Measurements from ENCODE around the gene SLC36A2. TPM values are rescaled to one million over a fixed set of nuclear protein-coding genes. Genes with fewer than 3 reads are reported as not detected.

SLC36A2 gene
- total and polyA plus RNA-seq, 2 donors (not counting 1 experiment from before 2014, with no cell fraction given): not detected

DNA sequence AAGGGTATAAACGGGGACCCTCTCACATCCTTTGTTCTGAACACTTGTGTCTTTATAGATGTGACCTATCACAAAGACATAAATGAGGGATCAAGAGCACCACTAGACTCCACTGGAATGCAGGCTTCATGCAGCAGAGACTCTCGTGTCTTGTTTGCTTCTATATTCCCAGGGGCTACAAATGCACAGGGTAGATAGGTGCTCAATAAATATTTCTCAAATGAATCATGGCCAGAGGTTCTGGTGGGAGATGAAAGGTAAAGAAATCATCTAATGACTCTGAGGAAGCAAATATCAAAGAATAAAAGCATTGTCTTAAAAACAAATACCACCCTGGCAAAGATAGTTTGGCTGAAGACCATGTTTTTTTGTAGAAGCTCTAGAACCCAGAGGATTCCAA, 50.4 kb downstream of the SLC36A2 start:
- H3K9me3 ChIP-seq (ENCODE audit: control extremely low read depth in 1 of 3, control insufficient read depth in 2 of 3, insufficient read depth in 1 of 3, low read length in 2 of 3): no peaks in the 10 kb centered on the region
- intact Hi-C loops (cut with micrococcal nuclease): loop anchor here (5.0 kb wide), 1 partner anchor 245 kb away; no protein-coding TSS in a partner anchor
- no peaks in the 10 kb centered on the region for H3K36me3 ChIP-seq (replicated peaks in 1 of 2; ENCODE audit: control extremely low read depth in 1 of 2, control insufficient read depth in 1 of 2, extremely low read depth in 1 of 2, insufficient read depth in 2 of 2, low read length in 1 of 2)
- H3K79me2 ChIP-seq (ENCODE audit: control insufficient read depth, insufficient read depth, low read length): no peaks in the 10 kb centered on the region
- ATAC-seq (ENCODE audit: low read depth) (no peak), DNase-seq (no peak)
- no peak overlapping the region for H3K4me3 ChIP-seq (ENCODE audit: control extremely low read depth in 1 of 5, extremely low read depth in 1 of 5, insufficient read depth in 1 of 5, low read depth in 2 of 5, low read length in 4 of 5)
- H3K4me3 Mint-ChIP-seq: no peak overlapping the region
- no peaks in the 10 kb centered on the region for H3K4me1 ChIP-seq (ENCODE audit: control insufficient read depth in 2 of 2, insufficient read depth in 2 of 2, low read length in 2 of 2)
- CTCF ChIA-PET: interaction anchor here (0.7 to 2.0 kb wide), 7 partner anchors 19 to 495 kb away, joined by 3 to 10 read pairs (median 4); no protein-coding TSS in a partner anchor
- H3K9me3 Mint-ChIP-seq (ENCODE audit: insufficient read depth): no peaks in the 10 kb centered on the region
- WGBS (ENCODE audit: insufficient coverage): no CpG with 5 or more reads among the region's 2 CpGs
- H3K27me3 ChIP-seq (replicated peaks in 1 of 4; ENCODE audit: control extremely low read depth in 1 of 4, control insufficient read depth in 3 of 4, insufficient read depth in 4 of 4, low read length in 3 of 4): no peaks in the 10 kb centered on the region
- H2AFZ ChIP-seq (ENCODE audit: insufficient read depth, low read depth, low read length, poor library complexity, severe bottlenecking): no peak overlapping the region
- no peak overlapping the region for H3K9ac ChIP-seq (ENCODE audit: low read length)
- peaks cover 25% of the 10 kb centered on the region for H3K27me3 Mint-ChIP-seq
- no peak overlapping the region for H3K27ac Mint-ChIP-seq
- H3K27ac ChIP-seq (ENCODE audit: low read length in 2 of 2): no peak overlapping the region
- H3K4me1 Mint-ChIP-seq: peaks cover 2% of the 10 kb centered on the region
- POLR2A ChIA-PET: no interaction called here
- no peak for TF ChIP-seq EZH2 (IDR thresholded peaks at IDR 0.05; ENCODE audit: borderline replicate concordance, insufficient read depth, low read depth, low read length, poor library complexity, severe bottlenecking)
- TF ChIP-seq, protein P1, sequence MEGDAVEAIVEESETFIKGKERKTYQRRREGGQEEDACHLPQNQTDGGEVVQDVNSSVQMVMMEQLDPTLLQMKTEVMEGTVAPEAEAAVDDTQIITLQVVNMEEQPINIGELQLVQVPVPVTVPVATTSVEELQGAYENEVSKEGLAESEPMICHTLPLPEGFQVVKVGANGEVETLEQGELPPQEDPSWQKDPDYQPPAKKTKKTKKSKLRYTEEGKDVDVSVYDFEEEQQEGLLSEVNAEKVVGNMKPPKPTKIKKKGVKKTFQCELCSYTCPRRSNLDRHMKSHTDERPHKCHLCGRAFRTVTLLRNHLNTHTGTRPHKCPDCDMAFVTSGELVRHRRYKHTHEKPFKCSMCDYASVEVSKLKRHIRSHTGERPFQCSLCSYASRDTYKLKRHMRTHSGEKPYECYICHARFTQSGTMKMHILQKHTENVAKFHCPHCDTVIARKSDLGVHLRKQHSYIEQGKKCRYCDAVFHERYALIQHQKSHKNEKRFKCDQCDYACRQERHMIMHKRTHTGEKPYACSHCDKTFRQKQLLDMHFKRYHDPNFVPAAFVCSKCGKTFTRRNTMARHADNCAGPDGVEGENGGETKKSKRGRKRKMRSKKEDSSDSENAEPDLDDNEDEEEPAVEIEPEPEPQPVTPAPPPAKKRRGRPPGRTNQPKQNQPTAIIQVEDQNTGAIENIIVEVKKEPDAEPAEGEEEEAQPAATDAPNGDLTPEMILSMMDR (IDR thresholded peaks at IDR 0.05): no peak
- no peak overlapping the region for H3K4me2 ChIP-seq (replicated peaks; ENCODE audit: low read depth, low read length, poor library complexity, severe bottlenecking)
- H4K20me1 ChIP-seq (ENCODE audit: control insufficient read depth, insufficient read depth, low read length, poor library complexity, severe bottlenecking): no peaks in the 10 kb centered on the region

DNA sequence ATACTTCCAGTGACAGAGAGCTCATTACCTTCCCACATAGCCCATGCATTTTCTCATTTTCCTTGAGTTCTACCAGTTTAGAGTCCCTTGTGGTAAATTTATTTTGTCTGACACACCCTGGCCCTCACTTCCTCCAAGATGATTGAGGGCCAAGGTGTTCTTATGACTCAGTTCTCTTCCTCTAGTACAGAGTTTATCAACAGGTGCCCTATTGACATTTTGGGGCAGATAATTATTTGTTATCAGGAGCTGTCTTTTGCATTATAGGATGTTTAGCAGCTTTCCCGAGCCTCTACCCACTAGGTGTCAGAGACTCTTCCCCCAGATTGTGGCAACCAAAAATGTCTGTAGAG, 50.9 kb downstream of the SLC36A2 start:
- Histone ChIP-seq H3K27ac (ENCODE audit: low read length in 2 of 2) (no peak overlapping the region), H3K27me3 (replicated peaks in 1 of 4; ENCODE audit: control extremely low read depth in 1 of 4, control insufficient read depth in 3 of 4, insufficient read depth in 4 of 4, low read length in 3 of 4) (no peaks in the 10 kb centered on the region), H4K20me1 (ENCODE audit: control insufficient read depth, insufficient read depth, low read length, poor library complexity, severe bottlenecking) (no peaks in the 10 kb centered on the region), H3K4me2 (replicated peaks; ENCODE audit: low read depth, low read length, poor library complexity, severe bottlenecking) (no peak overlapping the region), H3K36me3 (replicated peaks in 1 of 2; ENCODE audit: control extremely low read depth in 1 of 2, control insufficient read depth in 1 of 2, extremely low read depth in 1 of 2, insufficient read depth in 2 of 2, low read length in 1 of 2) (no peaks in the 10 kb centered on the region), H3K9me3 (ENCODE audit: control extremely low read depth in 1 of 3, control insufficient read depth in 2 of 3, insufficient read depth in 1 of 3, low read length in 2 of 3) (no peaks in the 10 kb centered on the region), H3K4me1 (ENCODE audit: control insufficient read depth in 2 of 2, insufficient read depth in 2 of 2, low read length in 2 of 2) (no peaks in the 10 kb centered on the region), H3K4me3 (ENCODE audit: control extremely low read depth in 1 of 5, extremely low read depth in 1 of 5, insufficient read depth in 1 of 5, low read depth in 2 of 5, low read length in 4 of 5) (no peak overlapping the region), H2AFZ (ENCODE audit: insufficient read depth, low read depth, low read length, poor library complexity, severe bottlenecking) (no peak overlapping the region), H3K9ac (ENCODE audit: low read length) (no peak overlapping the region), H3K79me2 (ENCODE audit: control insufficient read depth, insufficient read depth, low read length) (no peaks in the 10 kb centered on the region)
- ChIA-PET CTCF (interaction anchor here (0.7 to 2.0 kb wide), 5 partner anchors 20 to 245 kb away, joined by 3 to 10 read pairs (median 4); no protein-coding TSS in a partner anchor), POLR2A (no interaction called here)
- Mint-ChIP-seq H3K27me3 (peaks cover 19% of the 10 kb centered on the region), H3K27ac (no peak overlapping the region), H3K9me3 (ENCODE audit: insufficient read depth) (no peaks in the 10 kb centered on the region), H3K4me3 (no peak overlapping the region), H3K4me1 (peaks cover 2% of the 10 kb centered on the region)
- intact Hi-C loops (cut with micrococcal nuclease): loop anchor here (5.0 kb wide), 1 partner anchor 244 kb away; no protein-coding TSS in a partner anchor
- ATAC-seq (ENCODE audit: low read depth) (no peak), DNase-seq (no peak)
- no CpG with 5 or more reads among the region's 1 CpG for WGBS (ENCODE audit: insufficient coverage)
- TF ChIP-seq, protein P1 (IDR thresholded peaks at IDR 0.05): no peak

All from B cell (primary cell).